IMR-90 (cell line): Measurements from ENCODE around the gene TAF1A. TPM values are rescaled to one million over a fixed set of nuclear protein-coding genes. Genes with fewer than 3 reads are reported as not detected.

Experiments used
- ATAC-seq: fragments of 200-7000 bp; cut with Tn5 transposase; 2 replicates; pipeline ENCODE4 v1.9.1; 2020; ENCODE audit warnings: low read depth, mild to moderate bottlenecking, moderate library complexity
- BruUV-seq: library from RNA; stranded (reverse); fragments of 400-500 nt; replicated peaks from 2 replicates; lab custom pipeline; 2021; lab: Mats Ljungman, UMichigan
- CTCF ChIA-PET: fragments of 300-600 bp; formaldehyde crosslinking; extraction: SDS; loops from one replicate; lab custom pipeline; 2021; ENCODE audit warnings: antibody characterized with exemption; lab: Yijun Ruan, JAX
- POLR2A ChIA-PET: fragments of 300-600 bp; sonication (Branson Sonifier 250); formaldehyde crosslinking; loops from one replicate; lab custom pipeline; 2022; ENCODE audit warnings: antibody characterized with exemption; ENCODE audit not compliant: unreplicated experiment; lab: Charles Lee
- DNase-seq: peaks from one replicate; pipeline ENCODE4 v3.0.0; 2013
- H2AFZ ChIP-seq: replicated peaks from 2 replicates; pipeline ENCODE3; 2013; ENCODE audit warnings: low read length, mild to moderate bottlenecking; ENCODE audit not compliant: poor library complexity
- H2AK5ac ChIP-seq: 2 replicates; pipeline ENCODE4 v1.6.1; 2013; ENCODE audit warnings: low read depth, low read length, inconsistent platforms
- H2AK9ac ChIP-seq: replicated peaks from 2 replicates; pipeline ENCODE3; 2013; ENCODE audit warnings: mild to moderate bottlenecking, low read depth, low read length, moderate library complexity; ENCODE audit not compliant: poor library complexity
- H2BK120ac ChIP-seq: 2 replicates; pipeline ENCODE4 v1.6.1; 2013; ENCODE audit warnings: low read depth, low read length, inconsistent platforms
- H2BK15ac ChIP-seq: 3 replicates; pipeline ENCODE4 v1.6.1; 2013; ENCODE audit warnings: low read depth, low read length, inconsistent platforms
- H2BK20ac ChIP-seq: 2 replicates; pipeline ENCODE4 v1.6.1; 2013; ENCODE audit warnings: low read depth, mild to moderate bottlenecking, inconsistent platforms, low read length, moderate library complexity
- H2BK5ac ChIP-seq: 2 replicates; pipeline ENCODE4 v1.6.1; 2013; ENCODE audit warnings: mild to moderate bottlenecking, low read depth, low read length, inconsistent platforms; ENCODE audit not compliant: poor library complexity, severe bottlenecking
- H3K14ac ChIP-seq: replicated peaks from 2 replicates; pipeline ENCODE4 v1.6.1; 2013; ENCODE audit warnings: low read depth, low read length, inconsistent platforms
- H3K18ac ChIP-seq: 2 replicates; pipeline ENCODE4 v1.6.1; 2013; ENCODE audit warnings: low read depth, low read length, control low read depth
- H3K23ac ChIP-seq: 2 replicates; pipeline ENCODE4 v1.6.1; 2013; ENCODE audit warnings: low read depth, low read length, inconsistent platforms
- H3K27ac ChIP-seq: 2 replicates; pipeline ENCODE4 v1.5.1; 2013; ENCODE audit warnings: mild to moderate bottlenecking, control low read depth, low read length; ENCODE audit not compliant: insufficient read depth
- H3K27me3 ChIP-seq: 2 replicates; pipeline ENCODE4 v1.6.1; 2013; ENCODE audit warnings: low read length; ENCODE audit not compliant: control insufficient read depth, insufficient read depth
- H3K36me3 ChIP-seq: 2 replicates; pipeline ENCODE4 v1.6.1; 2013; ENCODE audit warnings: low read length, mixed read lengths; ENCODE audit not compliant: control insufficient read depth, insufficient read depth
- H3K4ac ChIP-seq: 2 replicates; pipeline ENCODE4 v1.6.1; 2013; ENCODE audit warnings: low read depth, low read length, inconsistent platforms
- H3K4me1 ChIP-seq: 2 replicates; pipeline ENCODE4 v1.6.1; 2013; ENCODE audit warnings: low read length, mixed read lengths; ENCODE audit not compliant: control insufficient read depth, insufficient read depth
- H3K4me2 ChIP-seq: 2 replicates; pipeline ENCODE4 v1.6.1; 2013; ENCODE audit warnings: low read depth, mild to moderate bottlenecking, control low read depth, low read length, moderate library complexity
- H3K4me3 ChIP-seq: 2 replicates; pipeline ENCODE4 v1.5.1; 2013; ENCODE audit warnings: low read depth, mild to moderate bottlenecking, control low read depth, low read length, moderate library complexity; ENCODE audit not compliant: insufficient read depth
- H3K56ac ChIP-seq: 2 replicates; pipeline ENCODE4 v1.6.1; 2013; ENCODE audit warnings: low read length, inconsistent platforms; ENCODE audit not compliant: insufficient read depth; ENCODE audit errors: extremely low read depth
- H3K79me1 ChIP-seq, 2 experiments: 2 replicates each; pipeline ENCODE4 v1.6.1; 2013; ENCODE audit warnings: low read length in 2 of 2, inconsistent platforms in 1 of 2, low read depth in 1 of 2
- H3K9ac ChIP-seq: 2 replicates; pipeline ENCODE4 v1.6.1; 2013; ENCODE audit warnings: low read depth, low read length, control low read depth
- H3K9me1 ChIP-seq: 2 replicates; pipeline ENCODE4 v1.6.1; 2013; ENCODE audit warnings: low read length, inconsistent platforms; ENCODE audit not compliant: insufficient read depth
- H3K9me3 ChIP-seq: 2 replicates; pipeline ENCODE4 v1.6.1; 2013; ENCODE audit warnings: low read length; ENCODE audit not compliant: control insufficient read depth, insufficient read depth
- H4K20me1 ChIP-seq: 2 replicates; pipeline ENCODE4 v1.6.1; 2013; ENCODE audit warnings: low read length, inconsistent platforms; ENCODE audit not compliant: insufficient read depth
- H4K5ac ChIP-seq: 2 replicates; pipeline ENCODE4 v1.6.1; 2013; ENCODE audit warnings: mild to moderate bottlenecking, low read depth, low read length, control low read depth
- H4K8ac ChIP-seq, 2 experiments: 2 replicates each; pipeline ENCODE4 v1.6.1; 2013; ENCODE audit warnings: low read depth in 2 of 2, low read length in 2 of 2, control low read depth in 1 of 2, inconsistent platforms in 1 of 2
- H4K91ac ChIP-seq: 2 replicates; pipeline ENCODE4 v1.6.1; 2013; ENCODE audit warnings: low read depth, low read length, inconsistent platforms; ENCODE audit not compliant: insufficient read depth
- BHLHE40 ChIP-seq: fragments of 150-350 bp; IDR thresholded peaks from 2 replicates; pipeline ENCODE4 v1.6.1; 2016; ENCODE audit warnings: mild to moderate bottlenecking, low read depth, low read length
- CEBPB ChIP-seq: IDR thresholded peaks from 2 replicates; pipeline ENCODE4 v1.6.1; 2012; ENCODE audit warnings: low read depth, low read length, improper control_type of control experiment
- CHD1 ChIP-seq: IDR thresholded peaks from 2 replicates; pipeline ENCODE4 v1.6.1; 2012; ENCODE audit warnings: low read depth, low read length, improper control_type of control experiment
- FOS ChIP-seq: fragments of 150-350 bp; IDR thresholded peaks from 2 replicates; pipeline ENCODE4 v1.6.1; 2016; ENCODE audit warnings: low read depth, low read length
- MAFK ChIP-seq: IDR thresholded peaks from 2 replicates; pipeline ENCODE4 v1.6.1; 2012; ENCODE audit warnings: low read depth, low read length, improper control_type of control experiment
- MAZ ChIP-seq: IDR thresholded peaks from 2 replicates; pipeline ENCODE4 v1.6.1; 2012; ENCODE audit warnings: low read depth, mild to moderate bottlenecking, low read length, improper control_type of control experiment, moderate library complexity, borderline replicate concordance
- MXI1 ChIP-seq: IDR thresholded peaks from 2 replicates; pipeline ENCODE4 v1.6.1; 2012; ENCODE audit warnings: low read depth, mild to moderate bottlenecking, low read length, moderate library complexity, borderline replicate concordance
- NFE2L2 ChIP-seq: fragments of 150-350 bp; IDR thresholded peaks from 2 replicates; pipeline ENCODE4 v1.6.1; 2016; ENCODE audit warnings: low read depth, mild to moderate bottlenecking, low read length
- POLR2A ChIP-seq: IDR thresholded peaks from 2 replicates; pipeline ENCODE4 v1.6.1; 2012; ENCODE audit warnings: mild to moderate bottlenecking, low read depth, low read length
- RAD21 ChIP-seq: IDR thresholded peaks from 2 replicates; pipeline ENCODE4 v1.6.1; 2012; ENCODE audit warnings: low read length, improper control_type of control experiment
- RCOR1 ChIP-seq: IDR thresholded peaks from 2 replicates; pipeline ENCODE4 v1.6.1; 2012; ENCODE audit warnings: mild to moderate bottlenecking, low read length, improper control_type of control experiment; ENCODE audit not compliant: insufficient replicate concordance
- RFX5 ChIP-seq: IDR thresholded peaks from 2 replicates; pipeline ENCODE4 v1.8.0; 2012; ENCODE audit warnings: low read depth, mild to moderate bottlenecking, low read length, moderate library complexity
- SMC3 ChIP-seq: fragments of 150-350 bp; IDR thresholded peaks from 2 replicates; pipeline ENCODE4 v1.6.1; 2016; ENCODE audit warnings: low read depth, mild to moderate bottlenecking, antibody characterized with exemption, low read length, moderate library complexity
- WGBS, 2 experiments: methylation state at CpG; one replicate each; pipeline versions ENCODE4 v1.1.5 to v1.1.7; 2013; ENCODE audit warnings: missing lambda C conversion rate in 2 of 2; ENCODE audit not compliant: insufficient read length in 1 of 2; ENCODE audit errors: extremely low coverage in 2 of 2; 5-methylcytosine and 5-hydroxymethylcytosine counted together
- dilution Hi-C: fragments of 300-500 bp; cut with HindIII; formaldehyde crosslinking; loops from one replicate; pipeline ENCODE4 v1.14.3; 2018; ENCODE audit warnings: low sequenced_read_pairs; ENCODE audit not compliant: unreplicated experiment
- in situ Hi-C: fragments of 300-500 bp; cut with MboI; formaldehyde crosslinking; loops from 3 replicates; pipeline ENCODE4 v1.14.3; 2019; ENCODE audit warnings: low sequenced_read_pairs, inconsistent platforms, mixed read lengths
- intact Hi-C: fragments of 100-400 bp; cut with micrococcal nuclease; formaldehyde crosslinking; loops from 2 replicates; pipeline ENCODE4 v1.10.0; 2022
- polyA plus RNA-seq, 3 experiments: library from polyadenylated mRNA; depleted of rRNA; stranded (reverse); fragments of >200 nt; gene quantifications; 2 replicates each; pipeline ENCODE4 v1.2.3, GENCODE V29; 2012; ENCODE audit warnings: low replicate concordance in 1 of 3
- total RNA-seq: library from RNA; depleted of rRNA; stranded (reverse); fragments of >200 nt; gene quantifications from 2 replicates; pipeline ENCODE4 v1.2.3, GENCODE V29; 2012
- TF ChIP-seq, protein P1 (sequence below): fragments of 150-350 bp; IDR thresholded peaks from 2 replicates; pipeline ENCODE4 v1.6.1; 2017; ENCODE audit warnings: mild to moderate bottlenecking, antibody characterized with exemption, low read length, low read depth
- TF ChIP-seq, protein P2 (sequence below): fragments of 150-350 bp; IDR thresholded peaks from 2 replicates; pipeline ENCODE4 v1.6.1; 2016; ENCODE audit warnings: low read depth, mild to moderate bottlenecking, low read length, moderate library complexity, borderline replicate concordance
- TF ChIP-seq, protein P3 (sequence below): conservative IDR thresholded peaks from 2 replicates; pipeline ENCODE4 v1.5.1; 2012; ENCODE audit warnings: mild to moderate bottlenecking, low read depth, low read length, improper control_type of control experiment

Gene TAF1A
- total and polyA plus RNA-seq, 2 of the 4 experiments (the other 2 are of a cell fraction): 3.8 to 5.4 TPM

DNA sequence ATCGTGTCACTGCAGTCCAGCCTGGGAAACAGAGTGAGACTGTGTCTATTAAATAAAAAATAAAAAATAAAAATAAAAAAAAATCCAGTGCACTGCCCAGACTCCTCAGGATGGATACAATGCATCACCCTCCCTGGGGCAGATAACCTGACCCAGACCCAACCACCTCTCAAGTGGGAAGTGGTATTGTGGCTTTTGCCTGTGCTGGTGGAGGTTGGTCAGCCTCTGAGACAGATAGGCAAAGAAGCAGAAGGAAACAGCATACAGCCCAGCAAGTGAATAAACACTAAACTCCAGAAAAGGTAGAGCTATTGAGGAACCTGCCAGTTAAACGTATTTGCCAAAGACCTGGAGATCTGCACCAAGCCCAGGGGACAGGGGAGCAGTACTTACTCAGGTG is 63.8 kb downstream of the TAF1A start:
- Histone ChIP-seq H2BK20ac (no peak overlapping the region), H3K79me1 (no peaks in the 10 kb centered on the region), H3K9me3 (peaks cover 3% of the 10 kb centered on the region; the same call in 1 of the 2 replicates), H2AK9ac (no peak overlapping the region), H3K4me1 (no peaks in the 10 kb centered on the region), H3K9me1 (no peaks in the 10 kb centered on the region), H2BK15ac (no peak overlapping the region), H3K4ac (no peak overlapping the region), H3K27me3 (peaks cover 13% of the 10 kb centered on the region), H2AK5ac (no peak overlapping the region), H3K4me3 (no peak overlapping the region), H3K27ac (no peak overlapping the region), H3K18ac (no peak overlapping the region), H2AFZ (no peak overlapping the region), H3K36me3 (no peaks in the 10 kb centered on the region), H4K8ac (no peak overlapping the region), H2BK120ac (no peak overlapping the region), H4K91ac (no peak overlapping the region), H3K56ac (no peak overlapping the region), H4K5ac (no peak overlapping the region), H4K20me1 (no peaks in the 10 kb centered on the region), H3K14ac (no peak overlapping the region), H2BK5ac (no peak overlapping the region), H3K4me2 (no peak overlapping the region), H3K9ac (no peak overlapping the region), H3K23ac (no peak overlapping the region)
- 50% methylated on average over 1 of the region's 2 CpGs; no CpG with 5 or more reads in 1 of the 2 experiments for WGBS, 2 experiments
- ChIA-PET POLR2A (no interaction called here), CTCF (no interaction called here)
- no TSS peak for BruUV-seq
- no peak for TF ChIP-seq SMC3
- TF ChIP-seq RFX5: no peak
- no peak for TF ChIP-seq MAZ
- no peak for TF ChIP-seq MXI1
- TF ChIP-seq, protein P1, sequence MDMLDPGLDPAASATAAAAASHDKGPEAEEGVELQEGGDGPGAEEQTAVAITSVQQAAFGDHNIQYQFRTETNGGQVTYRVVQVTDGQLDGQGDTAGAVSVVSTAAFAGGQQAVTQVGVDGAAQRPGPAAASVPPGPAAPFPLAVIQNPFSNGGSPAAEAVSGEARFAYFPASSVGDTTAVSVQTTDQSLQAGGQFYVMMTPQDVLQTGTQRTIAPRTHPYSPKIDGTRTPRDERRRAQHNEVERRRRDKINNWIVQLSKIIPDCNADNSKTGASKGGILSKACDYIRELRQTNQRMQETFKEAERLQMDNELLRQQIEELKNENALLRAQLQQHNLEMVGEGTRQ: no peak
- TF ChIP-seq MAFK: no peak
- no peak for TF ChIP-seq CEBPB
- no peak for TF ChIP-seq CHD1
- no peak for TF ChIP-seq RCOR1
- TF ChIP-seq, protein P2, sequence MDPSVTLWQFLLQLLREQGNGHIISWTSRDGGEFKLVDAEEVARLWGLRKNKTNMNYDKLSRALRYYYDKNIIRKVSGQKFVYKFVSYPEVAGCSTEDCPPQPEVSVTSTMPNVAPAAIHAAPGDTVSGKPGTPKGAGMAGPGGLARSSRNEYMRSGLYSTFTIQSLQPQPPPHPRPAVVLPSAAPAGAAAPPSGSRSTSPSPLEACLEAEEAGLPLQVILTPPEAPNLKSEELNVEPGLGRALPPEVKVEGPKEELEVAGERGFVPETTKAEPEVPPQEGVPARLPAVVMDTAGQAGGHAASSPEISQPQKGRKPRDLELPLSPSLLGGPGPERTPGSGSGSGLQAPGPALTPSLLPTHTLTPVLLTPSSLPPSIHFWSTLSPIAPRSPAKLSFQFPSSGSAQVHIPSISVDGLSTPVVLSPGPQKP: no peak
- TF ChIP-seq NFE2L2: no peak
- no peak for TF ChIP-seq BHLHE40
- TF ChIP-seq, protein P3, sequence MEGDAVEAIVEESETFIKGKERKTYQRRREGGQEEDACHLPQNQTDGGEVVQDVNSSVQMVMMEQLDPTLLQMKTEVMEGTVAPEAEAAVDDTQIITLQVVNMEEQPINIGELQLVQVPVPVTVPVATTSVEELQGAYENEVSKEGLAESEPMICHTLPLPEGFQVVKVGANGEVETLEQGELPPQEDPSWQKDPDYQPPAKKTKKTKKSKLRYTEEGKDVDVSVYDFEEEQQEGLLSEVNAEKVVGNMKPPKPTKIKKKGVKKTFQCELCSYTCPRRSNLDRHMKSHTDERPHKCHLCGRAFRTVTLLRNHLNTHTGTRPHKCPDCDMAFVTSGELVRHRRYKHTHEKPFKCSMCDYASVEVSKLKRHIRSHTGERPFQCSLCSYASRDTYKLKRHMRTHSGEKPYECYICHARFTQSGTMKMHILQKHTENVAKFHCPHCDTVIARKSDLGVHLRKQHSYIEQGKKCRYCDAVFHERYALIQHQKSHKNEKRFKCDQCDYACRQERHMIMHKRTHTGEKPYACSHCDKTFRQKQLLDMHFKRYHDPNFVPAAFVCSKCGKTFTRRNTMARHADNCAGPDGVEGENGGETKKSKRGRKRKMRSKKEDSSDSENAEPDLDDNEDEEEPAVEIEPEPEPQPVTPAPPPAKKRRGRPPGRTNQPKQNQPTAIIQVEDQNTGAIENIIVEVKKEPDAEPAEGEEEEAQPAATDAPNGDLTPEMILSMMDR: no peak
- TF ChIP-seq FOS: no peak
- TF ChIP-seq POLR2A: no peak
- TF ChIP-seq RAD21: no peak
- ATAC-seq (no peak), DNase-seq (no peak)
- in situ Hi-C loops (no loop called here), dilution Hi-C loops (no loop called here), intact Hi-C loops (no loop called here)
